HG03432 (cell line): ENCODE results near the gene FTCD.

Source experiments
- ATAC-seq: cut with Tn5 transposase; IDR thresholded peaks from one replicate; pipeline ENCODE4 v1.9.1; 2021; ENCODE audit warnings: mild to moderate bottlenecking, moderate library complexity; ENCODE audit not compliant: unreplicated experiment

FTCD gene

GRCh38 chr21:46124926-46125845, 30.2 kb downstream of the FTCD start:
- no peak for ATAC-seq

DNA sequence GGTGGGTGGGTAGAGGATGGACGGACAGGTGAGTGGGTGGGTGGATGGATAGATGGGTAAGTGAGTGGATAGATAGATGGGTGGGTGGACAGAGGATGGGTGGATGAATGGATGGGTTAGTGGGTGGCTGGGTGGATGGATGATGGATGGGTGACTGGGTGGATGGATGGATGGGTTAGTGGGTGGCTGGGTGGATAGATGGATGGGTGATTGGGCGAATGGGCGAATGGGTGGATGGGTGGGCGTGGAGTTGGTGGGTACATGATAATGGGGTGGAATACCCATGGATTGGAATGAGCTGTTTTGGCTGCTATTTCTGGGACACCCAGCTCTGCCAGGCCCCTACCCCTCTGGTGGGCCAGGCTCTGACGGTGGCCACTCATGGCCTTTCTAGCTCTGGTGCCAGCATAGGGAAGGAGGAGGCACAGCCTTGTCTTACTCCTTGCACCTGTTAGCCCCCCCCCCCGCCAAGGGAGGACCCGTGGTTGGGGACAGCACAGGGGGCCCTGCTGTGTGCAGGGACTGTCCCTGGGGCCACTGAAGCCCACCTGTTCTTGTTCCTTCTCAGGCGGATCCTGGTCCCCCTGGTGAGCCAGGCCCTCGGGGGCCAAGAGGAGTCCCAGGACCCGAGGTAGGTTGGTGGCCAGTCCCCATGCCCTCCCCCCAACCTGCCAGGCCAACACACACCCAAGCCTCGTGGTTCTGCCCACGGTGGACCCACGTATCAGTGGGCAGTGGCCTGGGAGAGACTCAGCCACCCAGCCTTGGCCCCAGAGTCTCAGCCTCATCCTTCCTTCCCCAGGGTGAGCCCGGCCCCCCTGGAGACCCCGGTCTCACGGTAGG, 31.1 kb downstream of the FTCD start:
- ATAC-seq = no peak

- no peak for ATAC-seq
These were observed 32.4 kb downstream of the FTCD start for GRCh38 chr21:46122758-46123683.

- ATAC-seq = no peak
These were observed 33.1 kb downstream of the FTCD start for GRCh38 chr21:46122237-46122671.

- no peak for ATAC-seq
These were observed 33.8 kb downstream of the FTCD start for GRCh38 chr21:46121286-46122221.

DNA sequence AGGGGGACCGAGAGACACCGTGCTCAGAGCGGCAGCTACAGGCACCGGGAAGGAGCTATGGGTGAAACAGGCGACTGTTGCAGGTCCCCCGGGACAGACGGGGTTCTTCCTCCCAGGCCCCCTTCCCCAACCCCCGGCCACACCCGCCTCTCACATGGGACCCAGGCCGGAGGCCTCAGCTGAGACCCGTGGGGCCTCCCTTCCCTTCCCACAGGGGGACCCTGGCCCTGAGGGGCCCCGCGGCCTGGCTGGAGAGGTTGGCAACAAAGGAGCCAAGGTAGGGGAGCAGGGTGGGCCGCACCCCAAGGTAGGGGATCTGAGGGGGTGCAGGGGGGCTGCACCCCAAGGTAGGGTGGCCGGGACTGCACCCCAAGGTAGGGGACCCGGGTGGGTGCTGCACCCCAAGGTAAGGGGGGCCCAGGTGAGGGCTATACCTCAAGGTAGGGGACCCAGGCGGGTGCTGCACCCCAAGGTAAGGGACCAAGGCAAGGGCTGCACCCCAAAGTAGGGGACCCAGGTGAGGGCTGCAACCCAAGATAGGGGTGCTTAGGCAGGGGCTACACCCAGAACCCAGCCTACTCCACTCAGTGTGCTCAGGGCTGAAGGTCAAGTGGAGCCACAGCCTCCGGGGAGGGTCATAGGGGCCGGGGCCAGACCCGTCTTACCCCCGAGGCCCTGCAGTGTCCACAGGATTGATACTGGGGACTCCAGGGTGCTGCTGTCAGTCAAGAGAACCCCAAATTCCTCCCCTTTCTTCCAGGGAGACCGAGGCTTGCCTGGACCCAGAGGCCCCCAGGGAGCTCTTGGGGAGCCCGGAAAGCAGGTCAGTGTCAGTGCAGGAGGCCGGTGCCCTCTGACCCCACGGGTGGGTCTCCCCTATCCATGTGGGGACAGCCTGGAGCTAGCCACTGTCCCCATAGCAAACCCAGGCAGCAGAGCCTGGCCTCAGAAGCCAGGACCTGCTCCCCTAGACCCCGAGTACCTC, 34.8 kb downstream of the FTCD start:
- no peak for ATAC-seq

DNA sequence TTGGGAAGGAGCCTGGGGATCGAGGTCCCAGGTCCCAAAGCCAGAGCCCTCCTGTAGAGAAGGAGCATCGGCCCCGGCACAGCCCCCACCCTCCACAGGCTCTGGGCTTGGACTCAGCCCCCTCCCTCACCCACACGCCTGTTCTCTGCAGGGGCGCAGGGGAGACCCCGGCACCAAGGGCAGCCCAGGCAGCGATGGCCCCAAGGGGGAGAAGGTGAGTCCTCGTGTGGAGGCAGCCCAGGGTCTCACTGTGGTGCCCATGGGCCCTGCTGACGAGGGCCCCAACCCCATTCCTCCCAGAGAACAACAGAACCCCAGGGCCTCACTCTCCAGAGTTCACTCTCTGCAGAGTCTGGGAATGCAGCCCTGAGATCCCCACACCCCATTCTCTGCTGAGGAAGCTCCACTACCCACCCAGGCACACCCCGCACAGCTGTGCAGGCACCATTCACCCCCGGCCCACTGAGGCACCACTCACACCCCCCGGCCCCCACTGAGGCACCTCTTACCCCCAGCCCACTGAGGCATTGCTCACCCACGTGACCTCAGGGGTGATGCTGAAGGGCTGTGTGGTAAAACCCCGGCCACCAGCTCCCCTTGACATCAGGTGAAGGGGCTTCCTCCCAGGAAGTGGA, 35.6 kb downstream of the FTCD start:
- ATAC-seq = no peak

- ATAC-seq = no peak
These were observed 36.2 kb downstream of the FTCD start for GRCh38 chr21:46119144-46119636.

GRCh38 chr21:46118316-46119143, 36.8 kb downstream of the FTCD start:
- ATAC-seq = no peak

DNA sequence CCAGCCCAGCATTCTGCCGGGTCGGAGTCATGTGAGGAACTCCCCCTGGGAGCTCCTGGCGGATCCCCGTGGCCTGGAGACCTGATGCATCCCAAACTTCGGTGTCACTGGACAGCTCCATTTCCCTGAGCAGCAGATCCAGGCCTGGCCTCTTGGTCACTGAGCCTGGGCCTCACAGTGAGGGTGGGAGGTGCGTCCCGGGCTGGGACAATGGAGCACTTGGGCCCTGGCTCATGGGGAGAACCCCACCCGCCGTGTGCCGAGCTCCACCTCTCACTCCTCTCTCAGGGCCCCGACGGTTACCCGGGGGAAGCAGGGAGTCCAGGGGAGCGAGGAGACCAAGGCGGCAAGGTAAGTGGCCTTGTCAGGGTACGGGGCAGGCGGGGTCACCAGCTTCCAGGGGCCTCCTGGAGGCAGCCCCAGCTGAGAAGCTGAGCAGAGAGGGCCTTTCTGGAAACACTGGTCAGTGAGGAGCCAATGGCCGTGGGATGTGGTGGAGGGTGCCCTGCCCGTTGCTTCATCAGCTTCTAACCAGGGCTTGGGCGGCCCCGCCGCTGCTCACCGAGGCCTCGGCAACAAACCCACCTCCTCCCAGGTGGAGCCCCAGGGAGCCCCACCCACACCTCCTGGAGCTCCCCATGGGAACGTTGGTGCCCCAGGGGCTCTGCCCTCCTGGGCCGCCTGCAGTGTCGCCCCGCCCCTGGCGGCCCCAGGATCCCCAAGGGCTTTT, 37.6 kb downstream of the FTCD start:
- ATAC-seq = no peak

DNA sequence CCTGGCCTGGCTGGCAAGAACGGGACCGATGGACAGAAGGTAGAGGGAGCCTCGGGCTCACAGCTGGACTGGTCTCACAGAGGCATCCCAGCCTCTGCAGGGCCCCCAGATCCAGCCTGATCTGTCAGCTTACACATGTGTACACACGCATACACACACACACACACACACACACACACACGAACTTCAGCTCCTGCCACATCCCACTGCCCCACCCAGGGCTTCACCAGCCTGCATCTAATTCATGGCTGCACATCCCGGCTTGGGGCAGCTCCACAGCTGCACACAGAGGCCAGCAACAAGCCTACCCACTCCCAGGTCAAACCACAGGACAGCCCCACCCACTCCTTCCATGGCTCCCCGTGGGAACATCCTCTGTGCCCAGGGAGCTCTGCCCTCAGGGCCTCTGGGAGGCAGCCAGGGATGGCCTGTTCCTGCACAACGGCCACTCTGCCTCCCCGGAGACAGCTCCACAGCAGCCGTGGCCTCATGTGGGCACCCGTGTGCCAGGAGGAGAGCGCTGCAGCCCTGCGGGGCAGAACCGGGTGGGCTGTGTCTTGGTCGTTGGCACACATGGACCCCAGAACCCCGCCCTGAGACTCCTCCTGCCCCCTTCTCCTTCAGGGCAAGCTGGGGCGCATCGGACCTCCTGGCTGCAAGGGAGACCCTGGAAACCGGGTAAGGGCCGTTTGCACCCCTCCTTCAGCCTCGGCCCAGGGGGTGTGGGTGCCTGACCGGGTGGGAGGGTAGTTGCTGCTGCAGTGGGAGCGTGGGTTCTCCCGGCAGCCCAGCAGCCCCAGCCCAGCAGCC, 38.4 kb downstream of the FTCD start:
- no peak for ATAC-seq

DNA sequence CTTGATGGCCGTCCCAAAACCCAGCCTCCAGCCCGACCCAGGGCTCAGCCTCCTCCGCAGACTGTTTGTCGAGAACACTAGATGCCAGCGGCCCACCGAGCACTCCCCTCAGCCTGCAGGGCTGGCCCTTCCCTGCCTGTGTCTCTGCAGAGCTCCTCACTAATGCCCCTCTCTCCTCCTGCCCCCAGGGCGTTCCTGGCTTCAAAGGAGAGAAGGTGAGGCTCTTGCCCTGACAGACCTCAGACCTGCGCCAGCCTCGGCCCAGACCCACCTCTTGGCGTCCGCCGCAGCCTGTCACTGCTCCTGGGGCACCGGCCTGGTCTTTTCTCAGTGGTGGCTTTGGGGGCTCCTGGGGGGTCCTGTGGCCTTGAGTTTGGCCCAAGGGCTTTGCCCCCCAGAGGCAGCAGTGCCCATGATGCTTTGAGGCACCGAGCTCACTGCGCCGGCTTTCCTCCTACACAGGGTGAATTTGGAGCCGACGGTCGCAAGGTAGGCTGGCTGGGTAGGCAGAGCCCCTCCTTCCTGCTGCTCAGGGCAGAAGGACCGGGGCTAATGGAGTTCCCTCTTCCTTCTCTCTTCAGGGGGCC, 39.1 kb downstream of the FTCD start:
- ATAC-seq = no peak

DNA sequence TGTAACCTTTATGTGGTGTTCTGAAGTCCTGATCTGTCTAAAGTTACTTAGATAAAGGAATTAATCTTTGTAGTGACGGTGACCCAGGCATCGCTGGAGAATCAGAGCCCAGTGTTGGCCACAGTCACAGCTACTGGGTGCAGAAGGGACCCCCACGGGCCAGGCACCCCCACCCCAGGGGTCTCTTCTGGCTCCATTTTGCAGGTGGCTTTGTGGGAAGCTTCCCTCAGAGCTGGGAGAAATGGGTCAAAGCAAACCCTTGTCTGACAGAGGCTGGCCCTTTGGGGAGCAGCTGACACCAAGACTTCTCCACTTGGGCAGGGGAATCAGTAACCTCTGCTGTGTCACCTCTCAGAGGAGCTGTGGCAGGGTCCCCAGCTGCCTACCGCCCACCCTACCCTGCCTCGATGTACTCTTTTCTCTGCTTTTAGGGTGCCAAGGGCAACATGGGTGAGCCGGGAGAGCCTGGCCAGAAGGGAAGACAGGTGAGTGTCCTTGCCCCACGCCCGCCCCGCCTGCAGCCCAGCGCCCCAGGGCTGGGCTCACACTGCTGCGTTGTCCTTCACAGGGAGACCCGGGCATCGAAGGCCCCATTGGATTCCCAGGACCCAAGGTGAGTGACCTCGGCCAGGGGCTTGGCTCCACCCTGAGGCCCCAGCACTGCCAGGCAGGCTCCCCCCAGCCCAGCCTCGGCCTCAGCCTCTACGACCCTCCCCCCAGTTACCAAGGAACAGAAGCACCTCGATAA, 39.8 kb downstream of the FTCD start:
- no peak for ATAC-seq

DNA sequence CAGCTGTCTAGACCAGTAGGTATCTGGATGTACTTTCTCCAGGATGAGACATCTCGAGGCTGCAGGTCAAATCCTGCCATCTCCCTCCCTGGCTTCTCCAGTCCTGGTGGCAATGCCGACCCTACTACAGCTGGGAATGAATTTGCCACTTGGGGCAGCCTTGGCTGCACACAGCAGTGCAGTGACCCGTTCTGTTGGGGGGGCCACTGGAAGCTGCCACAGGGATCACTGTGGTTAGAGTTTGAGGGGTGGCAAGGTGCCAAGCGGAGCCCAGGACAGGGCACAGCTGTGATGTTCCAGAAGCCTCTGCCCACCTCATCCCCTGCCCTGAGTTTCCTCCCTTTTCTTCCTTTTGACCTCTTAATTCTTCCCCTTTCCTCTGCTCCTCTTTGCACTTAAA, 40.4 kb downstream of the FTCD start:
- ATAC-seq = no peak
